ENCODE data around the gene BZW2.

Gene BZW2

DNA sequence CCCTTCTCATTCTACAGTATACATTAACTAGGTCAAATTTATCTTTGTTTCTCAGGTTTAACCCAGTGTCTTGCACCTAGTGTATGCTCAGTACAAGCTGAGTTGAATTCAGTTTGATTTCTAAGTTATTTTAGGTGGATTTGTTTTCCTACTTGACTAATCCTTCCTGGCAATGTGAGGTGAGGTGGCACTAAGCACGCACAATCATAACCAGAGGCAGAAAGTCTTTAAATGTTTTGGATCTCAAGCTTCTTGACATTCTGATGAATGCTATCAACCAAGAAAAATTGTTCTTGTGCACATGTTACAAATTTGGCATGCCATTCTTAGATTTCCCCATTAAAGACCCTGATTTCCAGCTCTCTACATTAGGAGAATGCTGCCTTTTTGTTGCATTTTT is 3.2 kb downstream of the BZW2 start:
- DNase-seq (ENCODE audit: low spot score): no peak
- in situ Hi-C loops (cut with MboI; ENCODE audit: low sequenced_read_pairs, unreplicated experiment): no loop called here
- TF ChIP-seq CTCF (IDR thresholded peaks at IDR 0.05; ENCODE audit: borderline replicate concordance, control extremely low read depth, extremely low read depth, insufficient read depth, missing control alignments): no peak

DNA sequence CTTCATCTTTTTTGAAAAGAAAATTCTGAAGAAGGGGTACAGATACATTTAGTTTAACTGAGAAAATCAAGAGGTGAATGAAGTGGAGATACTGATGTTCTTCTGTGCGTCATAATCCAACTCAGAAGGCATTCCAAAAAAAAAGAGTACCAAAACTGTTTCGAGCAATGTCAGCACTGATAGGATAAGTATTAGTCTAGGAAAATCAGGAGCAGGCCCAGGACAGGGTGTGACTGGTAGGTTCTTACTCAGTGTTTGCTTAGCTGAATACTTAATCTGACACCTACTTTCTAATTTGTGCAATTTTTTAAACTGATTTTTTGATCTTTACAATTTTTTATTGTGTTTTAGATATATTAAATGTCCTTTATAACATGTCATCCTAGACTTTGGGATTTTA is 4.3 kb downstream of the BZW2 start:
- no peak for TF ChIP-seq CTCF (IDR thresholded peaks at IDR 0.05; ENCODE audit: borderline replicate concordance, control extremely low read depth, extremely low read depth, insufficient read depth, missing control alignments)
- in situ Hi-C loops (cut with MboI; ENCODE audit: low sequenced_read_pairs, unreplicated experiment): no loop called here
- DNase-seq (ENCODE audit: low spot score): no peak

DNA sequence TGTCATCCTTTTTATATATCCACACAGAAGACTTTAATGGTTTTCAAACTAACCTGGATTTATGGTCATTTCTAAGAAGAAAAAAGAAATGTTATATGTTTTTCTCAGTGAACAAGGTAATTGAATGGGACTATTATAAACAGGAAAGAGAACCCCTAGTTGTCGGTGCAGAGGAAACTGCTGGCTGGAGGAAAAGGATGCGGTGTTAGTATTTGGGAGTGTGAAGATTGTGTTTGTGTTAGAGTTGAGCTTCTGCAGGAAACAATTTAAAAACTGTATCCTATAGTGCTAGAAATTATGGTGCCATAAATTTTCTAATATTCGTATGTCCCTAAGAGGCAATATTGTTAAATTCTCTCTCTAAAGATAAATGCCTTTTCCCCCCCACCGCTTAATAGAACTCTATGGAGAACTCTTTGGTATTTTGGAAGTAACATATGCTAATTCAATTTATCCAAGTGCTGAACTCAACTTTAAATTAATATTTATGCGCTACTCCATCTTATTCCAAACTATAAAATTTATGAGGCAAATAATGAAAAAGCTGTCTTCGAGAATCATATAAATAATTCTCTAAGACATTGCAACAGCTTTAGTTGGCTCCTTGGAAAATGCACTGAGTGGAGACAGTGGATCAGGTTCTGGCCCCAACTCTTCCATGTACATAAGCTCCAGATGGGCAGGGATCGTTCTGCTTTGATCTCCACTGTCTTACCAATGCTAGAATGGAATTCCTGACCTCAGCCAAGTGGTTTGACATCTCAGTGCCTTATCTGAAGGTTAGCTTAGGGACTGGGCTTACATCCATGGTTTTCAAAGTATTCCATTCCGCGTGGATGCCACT is 5.6 kb downstream of the BZW2 start:
- no peak for DNase-seq (ENCODE audit: low spot score)
- in situ Hi-C loops (cut with MboI; ENCODE audit: low sequenced_read_pairs, unreplicated experiment): no loop called here
- TF ChIP-seq CTCF (IDR thresholded peaks at IDR 0.05; ENCODE audit: borderline replicate concordance, control extremely low read depth, extremely low read depth, insufficient read depth, missing control alignments): no peak

DNA sequence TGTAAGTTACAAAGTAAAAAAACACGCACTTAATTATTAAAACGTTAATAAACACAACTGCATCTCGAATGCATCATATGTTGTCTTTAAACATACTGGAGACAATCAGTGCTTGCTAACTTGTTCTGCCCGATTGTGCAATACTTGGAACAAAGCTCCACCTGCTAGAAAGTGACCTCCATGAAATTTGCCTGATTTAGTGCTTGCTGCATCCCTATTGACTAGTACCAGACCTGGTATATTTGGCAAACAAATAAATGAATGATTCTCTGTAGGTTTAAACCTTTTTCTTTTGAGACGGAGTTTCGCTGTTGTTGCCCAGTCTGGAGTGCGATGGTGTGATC is 6.2 kb downstream of the BZW2 start:
- TF ChIP-seq CTCF (IDR thresholded peaks at IDR 0.05; ENCODE audit: borderline replicate concordance, control extremely low read depth, extremely low read depth, insufficient read depth, missing control alignments): no peak
- DNase-seq (ENCODE audit: low spot score): no peak
- in situ Hi-C loops (cut with MboI; ENCODE audit: low sequenced_read_pairs, unreplicated experiment): no loop called here

- no peak for DNase-seq (ENCODE audit: low spot score)
- in situ Hi-C loops (cut with MboI; ENCODE audit: low sequenced_read_pairs, unreplicated experiment): no loop called here
Measured at GRCh38 chr7:16652888-16653287, 6.9 kb downstream of the BZW2 start.

DNA sequence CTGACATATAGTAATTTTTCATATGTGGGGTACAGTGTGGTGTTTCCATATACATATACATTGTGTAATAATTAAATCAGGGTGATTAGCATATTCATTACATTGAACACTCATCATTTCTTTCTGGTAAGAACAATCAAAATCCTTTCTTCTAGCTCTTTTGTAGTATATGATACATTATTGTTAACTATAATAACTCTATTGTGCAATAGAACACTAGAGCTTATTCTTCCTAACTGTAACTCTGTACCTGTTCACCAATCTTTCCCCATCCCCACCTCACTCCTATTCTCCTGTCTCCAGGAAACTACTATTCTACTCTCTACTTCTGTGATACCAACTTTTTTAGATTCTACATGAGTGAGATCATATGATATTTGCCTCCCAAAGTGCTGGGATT is 9.4 kb downstream of the BZW2 start:
- in situ Hi-C loops (cut with MboI; ENCODE audit: low sequenced_read_pairs, unreplicated experiment): no loop called here
- DNase-seq (ENCODE audit: low spot score): no peak
- no peak for TF ChIP-seq CTCF (IDR thresholded peaks at IDR 0.05; ENCODE audit: borderline replicate concordance, control extremely low read depth, extremely low read depth, insufficient read depth, missing control alignments)

More at GRCh38 chr7:16652888-16653287, 6.9 kb downstream of the BZW2 start:
- no peak for TF ChIP-seq CTCF (IDR thresholded peaks at IDR 0.05; ENCODE audit: borderline replicate concordance, control extremely low read depth, extremely low read depth, insufficient read depth, missing control alignments)

Data from GM13976 (cell line).